Neural cell (in vitro differentiated cells): Measurements from ENCODE around the gene FYB1. TPM values are rescaled to one million over a fixed set of nuclear protein-coding genes. Genes with fewer than 3 reads are reported as not detected.

Experiments used
- H2AFZ ChIP-seq: fragments of 200-600, 300-800 bp; sonication (generic), shearing (Covaris generic); 2 replicates; pipeline ENCODE4 v1.6.0; 2014; ENCODE audit warnings: low read depth, mild to moderate bottlenecking, antibody characterized with exemption, low read length, moderate library complexity
- H3F3A ChIP-seq: fragments of 200-600 bp; shearing (Covaris generic); 2 replicates; pipeline ENCODE4 v1.6.1; 2016; ENCODE audit warnings: mild to moderate bottlenecking, moderate library complexity, mixed read lengths, antibody characterized with exemption, low read length; ENCODE audit not compliant: insufficient read depth, poor library complexity, severe bottlenecking
- H3K27ac ChIP-seq: fragments of 200-600, 300-800 bp; sonication (generic), shearing (Covaris generic); 2 replicates; pipeline ENCODE4 v1.5.1; 2014; ENCODE audit warnings: mild to moderate bottlenecking, low read length, moderate library complexity
- H3K27me3 ChIP-seq: fragments of 300-800, 200-600 bp; sonication (generic), shearing (Covaris generic); 2 replicates; pipeline ENCODE4 v1.6.0; 2014; ENCODE audit warnings: mild to moderate bottlenecking, low read depth, low read length, moderate library complexity; ENCODE audit not compliant: insufficient read depth
- H3K36me3 ChIP-seq: fragments of 300-800, 200-600 bp; sonication (generic), shearing (Covaris generic); 2 replicates; pipeline ENCODE4 v1.5.1; 2014; ENCODE audit warnings: mild to moderate bottlenecking, antibody characterized with exemption, low read length, moderate library complexity; ENCODE audit not compliant: insufficient read depth
- H3K4me2 ChIP-seq: fragments of 300-800, 200-600 bp; sonication (generic), shearing (Covaris generic); 2 replicates; pipeline ENCODE4 v1.6.0; 2014; ENCODE audit warnings: mild to moderate bottlenecking, low read length
- H3K4me3 ChIP-seq: fragments of 300-800, 200-600 bp; sonication (generic), shearing (Covaris generic); 2 replicates; pipeline ENCODE4 v1.5.1; 2014; ENCODE audit warnings: mild to moderate bottlenecking, low read length, moderate library complexity
- H3K79me2 ChIP-seq: fragments of 200-600 bp; shearing (Covaris generic); replicated peaks from 2 replicates; pipeline ENCODE4 v1.6.0; 2014; ENCODE audit warnings: mild to moderate bottlenecking, low read length, moderate library complexity; ENCODE audit not compliant: insufficient read depth
- H3K9ac ChIP-seq: fragments of 300-800, 200-600 bp; sonication (generic), shearing (Covaris generic); 2 replicates; pipeline ENCODE4 v1.6.1; 2016; ENCODE audit warnings: mild to moderate bottlenecking, low read length, mixed read lengths
- H3K9me2 ChIP-seq: fragments of 200-600 bp; shearing (Covaris generic); 2 replicates; pipeline ENCODE4 v1.6.1; 2016; ENCODE audit warnings: mild to moderate bottlenecking, low read length, mixed read lengths; ENCODE audit not compliant: insufficient read depth
- H3K9me3 ChIP-seq: fragments of 200-600, 300-800 bp; sonication (generic), shearing (Covaris generic); 2 replicates; pipeline ENCODE4 v1.6.1; 2016; ENCODE audit warnings: mild to moderate bottlenecking, mixed run types, low read length, moderate library complexity, mixed read lengths
- H4K20me1 ChIP-seq: fragments of 200-600 bp; shearing (Covaris generic); 2 replicates; pipeline ENCODE4 v1.6.1; 2016; ENCODE audit warnings: mild to moderate bottlenecking, mixed run types; ENCODE audit not compliant: insufficient read depth
- EP300 ChIP-seq: fragments of 450-650 bp; conservative IDR thresholded peaks from 2 replicates; pipeline ENCODE4 v1.6.1; 2014; ENCODE audit warnings: antibody characterized with exemption, mild to moderate bottlenecking, moderate library complexity; ENCODE audit not compliant: poor library complexity, severe bottlenecking
- EZH2 ChIP-seq: fragments of 200-600, 300-800 bp; shearing (Covaris generic), sonication (generic); IDR thresholded peaks from 2 replicates; pipeline ENCODE4 v1.6.1; 2014; ENCODE audit warnings: antibody characterized with exemption, low read length, borderline replicate concordance, mild to moderate bottlenecking; ENCODE audit not compliant: insufficient read depth, poor library complexity, severe bottlenecking
- MXI1 ChIP-seq: fragments of 450-650 bp; conservative IDR thresholded peaks from 2 replicates; pipeline ENCODE4 v1.6.1; 2014; ENCODE audit warnings: antibody characterized with exemption, mild to moderate bottlenecking; ENCODE audit not compliant: poor library complexity, severe bottlenecking
- POLR2AphosphoS5 ChIP-seq: IDR thresholded peaks from 2 replicates; pipeline ENCODE4 v1.6.1; 2012
- RAD21 ChIP-seq: fragments of 450-650 bp; conservative IDR thresholded peaks from 2 replicates; pipeline ENCODE4 v1.6.1; 2014; ENCODE audit warnings: antibody characterized with exemption, mild to moderate bottlenecking, moderate library complexity
- SMC3 ChIP-seq: fragments of 450-650 bp; conservative IDR thresholded peaks from 2 replicates; pipeline ENCODE4 v1.6.1; 2014; ENCODE audit warnings: antibody characterized with exemption, mild to moderate bottlenecking, moderate library complexity; ENCODE audit not compliant: poor library complexity
- TAF1 ChIP-seq: IDR thresholded peaks from 2 replicates; pipeline ENCODE4 v1.6.1; 2012; ENCODE audit warnings: low read depth
- polyA plus RNA-seq: library from polyadenylated mRNA; depleted of rRNA; stranded (reverse); fragments of >200 nt; gene quantifications from 2 replicates; pipeline ENCODE4 v1.2.3, GENCODE V29; 2014
- TF ChIP-seq, protein P1 (sequence below): IDR thresholded peaks from 2 replicates; pipeline ENCODE4 v1.6.1; 2012; ENCODE audit warnings: borderline replicate concordance
- TF ChIP-seq, protein P2 (sequence below): fragments of 450-650 bp; IDR thresholded peaks from 2 replicates; pipeline ENCODE4 v1.5.1; 2014; ENCODE audit warnings: antibody characterized with exemption, mild to moderate bottlenecking, moderate library complexity; ENCODE audit not compliant: poor library complexity, severe bottlenecking

FYB1 gene
- polyA plus RNA-seq, 1 donor from 2014 or later: not detected

DNA sequence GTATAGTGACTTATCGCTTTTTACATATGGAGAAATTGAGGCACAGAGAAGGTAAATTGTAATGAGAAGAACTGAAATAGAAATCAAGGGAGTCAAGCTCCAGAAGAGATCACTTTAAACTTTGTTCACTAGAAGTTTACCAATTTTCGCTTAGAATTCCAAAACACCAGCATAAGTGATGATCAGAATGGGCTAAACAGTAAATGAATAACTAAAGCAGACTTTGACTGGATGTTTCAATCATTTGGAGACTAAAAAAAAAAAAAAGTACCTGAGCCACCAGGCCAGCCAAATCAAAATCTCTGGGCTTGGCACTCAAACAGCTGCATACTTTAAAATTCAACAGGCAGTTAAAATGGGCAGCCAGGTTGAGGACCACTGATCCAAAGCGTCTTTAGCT, 38.2 kb upstream of the FYB1 start:
- Histone ChIP-seq H3K9ac (no peak overlapping the region), H3K27ac (no peak overlapping the region), H2AFZ (no peak overlapping the region), H3K4me2 (no peak overlapping the region), H3K9me2 (no peaks in the 10 kb centered on the region), H4K20me1 (no peaks in the 10 kb centered on the region), H3K27me3 (no peaks in the 10 kb centered on the region), H3K79me2 (no peaks in the 10 kb centered on the region), H3K36me3 (no peaks in the 10 kb centered on the region), H3K9me3 (no peaks in the 10 kb centered on the region), H3K4me3 (no peak overlapping the region), H3F3A (no peaks in the 10 kb centered on the region)
- TF ChIP-seq POLR2AphosphoS5: no peak
- no peak for TF ChIP-seq EP300
- TF ChIP-seq TAF1: no peak
- TF ChIP-seq, protein P1, sequence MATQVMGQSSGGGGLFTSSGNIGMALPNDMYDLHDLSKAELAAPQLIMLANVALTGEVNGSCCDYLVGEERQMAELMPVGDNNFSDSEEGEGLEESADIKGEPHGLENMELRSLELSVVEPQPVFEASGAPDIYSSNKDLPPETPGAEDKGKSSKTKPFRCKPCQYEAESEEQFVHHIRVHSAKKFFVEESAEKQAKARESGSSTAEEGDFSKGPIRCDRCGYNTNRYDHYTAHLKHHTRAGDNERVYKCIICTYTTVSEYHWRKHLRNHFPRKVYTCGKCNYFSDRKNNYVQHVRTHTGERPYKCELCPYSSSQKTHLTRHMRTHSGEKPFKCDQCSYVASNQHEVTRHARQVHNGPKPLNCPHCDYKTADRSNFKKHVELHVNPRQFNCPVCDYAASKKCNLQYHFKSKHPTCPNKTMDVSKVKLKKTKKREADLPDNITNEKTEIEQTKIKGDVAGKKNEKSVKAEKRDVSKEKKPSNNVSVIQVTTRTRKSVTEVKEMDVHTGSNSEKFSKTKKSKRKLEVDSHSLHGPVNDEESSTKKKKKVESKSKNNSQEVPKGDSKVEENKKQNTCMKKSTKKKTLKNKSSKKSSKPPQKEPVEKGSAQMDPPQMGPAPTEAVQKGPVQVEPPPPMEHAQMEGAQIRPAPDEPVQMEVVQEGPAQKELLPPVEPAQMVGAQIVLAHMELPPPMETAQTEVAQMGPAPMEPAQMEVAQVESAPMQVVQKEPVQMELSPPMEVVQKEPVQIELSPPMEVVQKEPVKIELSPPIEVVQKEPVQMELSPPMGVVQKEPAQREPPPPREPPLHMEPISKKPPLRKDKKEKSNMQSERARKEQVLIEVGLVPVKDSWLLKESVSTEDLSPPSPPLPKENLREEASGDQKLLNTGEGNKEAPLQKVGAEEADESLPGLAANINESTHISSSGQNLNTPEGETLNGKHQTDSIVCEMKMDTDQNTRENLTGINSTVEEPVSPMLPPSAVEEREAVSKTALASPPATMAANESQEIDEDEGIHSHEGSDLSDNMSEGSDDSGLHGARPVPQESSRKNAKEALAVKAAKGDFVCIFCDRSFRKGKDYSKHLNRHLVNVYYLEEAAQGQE: no peak
- TF ChIP-seq, protein P2, sequence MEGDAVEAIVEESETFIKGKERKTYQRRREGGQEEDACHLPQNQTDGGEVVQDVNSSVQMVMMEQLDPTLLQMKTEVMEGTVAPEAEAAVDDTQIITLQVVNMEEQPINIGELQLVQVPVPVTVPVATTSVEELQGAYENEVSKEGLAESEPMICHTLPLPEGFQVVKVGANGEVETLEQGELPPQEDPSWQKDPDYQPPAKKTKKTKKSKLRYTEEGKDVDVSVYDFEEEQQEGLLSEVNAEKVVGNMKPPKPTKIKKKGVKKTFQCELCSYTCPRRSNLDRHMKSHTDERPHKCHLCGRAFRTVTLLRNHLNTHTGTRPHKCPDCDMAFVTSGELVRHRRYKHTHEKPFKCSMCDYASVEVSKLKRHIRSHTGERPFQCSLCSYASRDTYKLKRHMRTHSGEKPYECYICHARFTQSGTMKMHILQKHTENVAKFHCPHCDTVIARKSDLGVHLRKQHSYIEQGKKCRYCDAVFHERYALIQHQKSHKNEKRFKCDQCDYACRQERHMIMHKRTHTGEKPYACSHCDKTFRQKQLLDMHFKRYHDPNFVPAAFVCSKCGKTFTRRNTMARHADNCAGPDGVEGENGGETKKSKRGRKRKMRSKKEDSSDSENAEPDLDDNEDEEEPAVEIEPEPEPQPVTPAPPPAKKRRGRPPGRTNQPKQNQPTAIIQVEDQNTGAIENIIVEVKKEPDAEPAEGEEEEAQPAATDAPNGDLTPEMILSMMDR: no peak
- TF ChIP-seq MXI1: no peak
- no peak for TF ChIP-seq EZH2

DNA sequence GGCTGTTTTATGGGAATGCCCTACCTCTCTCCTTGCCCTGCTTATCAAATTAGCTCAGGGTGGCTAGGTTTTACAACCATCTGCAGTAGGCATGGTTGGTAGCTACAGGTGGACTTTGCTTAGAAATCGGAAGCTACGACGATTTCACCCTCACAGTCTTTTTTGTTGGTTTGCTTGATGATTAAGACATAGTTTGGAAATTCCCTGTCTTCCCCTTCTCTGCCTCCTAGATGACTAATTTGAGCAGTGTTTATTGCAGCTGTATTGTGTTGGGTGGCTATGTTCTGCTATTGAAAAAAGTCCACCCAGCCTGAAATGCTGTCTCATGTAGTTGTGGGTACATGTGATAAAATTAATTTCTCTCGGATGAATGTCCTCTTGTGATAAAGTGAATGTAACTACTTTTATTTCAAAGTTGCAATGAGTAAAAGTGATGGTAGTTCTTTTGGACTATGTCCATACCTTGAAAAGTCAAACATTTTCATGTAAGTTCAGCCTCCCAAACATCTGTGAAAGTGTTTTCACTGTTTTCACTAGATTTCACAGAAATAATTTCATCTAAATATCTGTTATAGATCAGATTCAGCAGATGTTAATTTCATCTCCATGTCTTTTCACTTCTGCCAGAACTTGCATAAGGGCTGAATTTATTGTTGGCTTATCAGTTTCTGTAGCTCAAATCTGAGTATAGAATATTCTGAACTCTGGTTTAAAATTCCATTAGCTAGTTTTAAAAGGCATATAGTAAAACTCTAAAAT, 37.3 kb upstream of the FYB1 start:
- no peak overlapping the region for H3K4me2 ChIP-seq
- H3K27ac ChIP-seq: no peak overlapping the region
- no peak overlapping the region for H3K4me3 ChIP-seq
- H3K9ac ChIP-seq: no peak overlapping the region
- no peaks in the 10 kb centered on the region for H3K9me3 ChIP-seq
- no peak overlapping the region for H2AFZ ChIP-seq
- H3K9me2 ChIP-seq: no peaks in the 10 kb centered on the region
- no peaks in the 10 kb centered on the region for H4K20me1 ChIP-seq
- no peaks in the 10 kb centered on the region for H3K36me3 ChIP-seq
- H3K27me3 ChIP-seq: no peaks in the 10 kb centered on the region
- no peaks in the 10 kb centered on the region for H3F3A ChIP-seq
- TF ChIP-seq TAF1: no peak
- no peak for TF ChIP-seq RAD21
- no peak for TF ChIP-seq MXI1
- TF ChIP-seq EP300: no peak
- TF ChIP-seq, protein P2: no peak
- TF ChIP-seq SMC3: no peak
- TF ChIP-seq POLR2AphosphoS5: no peak
- TF ChIP-seq, protein P1: no peak
- TF ChIP-seq EZH2: no peak
- no peaks in the 10 kb centered on the region for H3K79me2 ChIP-seq
